ENCODE data around the gene SNX2. TPM values are rescaled to one million over a fixed set of nuclear protein-coding genes. Genes with fewer than 3 reads are reported as not detected.

The SNX2 gene
- total and polyA plus RNA-seq, 9 of the 15 experiments (the other 6 are each of a cell fraction or from before 2014, with no cell fraction given) = 35.2 to 86.0 (median 58.1) TPM

DNA sequence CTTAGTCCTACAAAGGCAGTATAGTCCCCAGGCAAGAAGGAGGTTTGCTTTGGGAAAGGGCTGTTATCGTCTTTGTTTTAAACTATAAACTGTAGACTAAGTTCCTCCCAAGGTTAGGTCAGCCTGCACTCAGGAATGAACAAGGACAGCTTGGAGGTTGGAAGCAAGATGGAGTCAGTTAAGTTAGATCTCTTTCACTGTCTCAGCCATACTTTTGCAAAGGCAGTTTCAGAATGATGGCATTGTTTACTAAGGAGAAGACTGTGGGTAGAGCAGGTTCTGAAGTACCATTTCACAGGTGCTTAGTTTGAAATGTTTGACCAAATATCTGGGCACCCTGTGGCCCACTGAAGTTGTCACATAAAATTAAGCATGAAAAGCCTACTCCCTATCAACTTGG is 90.0 kb downstream of the SNX2 start (continued):
- TF ChIP-seq, protein P1, sequence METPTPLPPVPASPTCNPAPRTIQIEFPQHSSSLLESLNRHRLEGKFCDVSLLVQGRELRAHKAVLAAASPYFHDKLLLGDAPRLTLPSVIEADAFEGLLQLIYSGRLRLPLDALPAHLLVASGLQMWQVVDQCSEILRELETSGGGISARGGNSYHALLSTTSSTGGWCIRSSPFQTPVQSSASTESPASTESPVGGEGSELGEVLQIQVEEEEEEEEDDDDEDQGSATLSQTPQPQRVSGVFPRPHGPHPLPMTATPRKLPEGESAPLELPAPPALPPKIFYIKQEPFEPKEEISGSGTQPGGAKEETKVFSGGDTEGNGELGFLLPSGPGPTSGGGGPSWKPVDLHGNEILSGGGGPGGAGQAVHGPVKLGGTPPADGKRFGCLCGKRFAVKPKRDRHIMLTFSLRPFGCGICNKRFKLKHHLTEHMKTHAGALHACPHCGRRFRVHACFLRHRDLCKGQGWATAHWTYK (CRISPR knock-in tag; IDR thresholded peaks at IDR 0.05) = peak; percentile 87; the same call in 1 of the 2 replicates
- TF ChIP-seq, protein P2, sequence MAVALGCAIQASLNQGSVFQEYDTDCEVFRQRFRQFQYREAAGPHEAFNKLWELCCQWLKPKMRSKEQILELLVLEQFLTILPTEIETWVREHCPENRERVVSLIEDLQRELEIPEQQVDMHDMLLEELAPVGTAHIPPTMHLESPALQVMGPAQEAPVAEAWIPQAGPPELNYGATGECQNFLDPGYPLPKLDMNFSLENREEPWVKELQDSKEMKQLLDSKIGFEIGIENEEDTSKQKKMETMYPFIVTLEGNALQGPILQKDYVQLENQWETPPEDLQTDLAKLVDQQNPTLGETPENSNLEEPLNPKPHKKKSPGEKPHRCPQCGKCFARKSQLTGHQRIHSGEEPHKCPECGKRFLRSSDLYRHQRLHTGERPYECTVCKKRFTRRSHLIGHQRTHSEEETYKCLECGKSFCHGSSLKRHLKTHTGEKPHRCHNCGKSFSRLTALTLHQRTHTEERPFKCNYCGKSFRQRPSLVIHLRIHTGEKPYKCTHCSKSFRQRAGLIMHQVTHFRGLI (CRISPR knock-in tag; IDR thresholded peaks at IDR 0.05) = peak; percentile 39; the same call in 1 of the 2 replicates
- TF ChIP-seq, protein P3, sequence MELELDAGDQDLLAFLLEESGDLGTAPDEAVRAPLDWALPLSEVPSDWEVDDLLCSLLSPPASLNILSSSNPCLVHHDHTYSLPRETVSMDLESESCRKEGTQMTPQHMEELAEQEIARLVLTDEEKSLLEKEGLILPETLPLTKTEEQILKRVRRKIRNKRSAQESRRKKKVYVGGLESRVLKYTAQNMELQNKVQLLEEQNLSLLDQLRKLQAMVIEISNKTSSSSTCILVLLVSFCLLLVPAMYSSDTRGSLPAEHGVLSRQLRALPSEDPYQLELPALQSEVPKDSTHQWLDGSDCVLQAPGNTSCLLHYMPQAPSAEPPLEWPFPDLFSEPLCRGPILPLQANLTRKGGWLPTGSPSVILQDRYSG (tag; conservative IDR thresholded peaks at IDR 0.05; ENCODE audit: low read depth) = peak; percentile 73; the same call in 1 of the 2 replicates
- TF ChIP-seq, protein P4, sequence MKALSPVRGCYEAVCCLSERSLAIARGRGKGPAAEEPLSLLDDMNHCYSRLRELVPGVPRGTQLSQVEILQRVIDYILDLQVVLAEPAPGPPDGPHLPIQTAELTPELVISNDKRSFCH (CRISPR knock-in tag; IDR thresholded peaks at IDR 0.05) = no peak
- TF ChIP-seq, protein P4 (tag; IDR thresholded peaks at IDR 0.05) = peak; percentile 66; the same call in 1 of the 2 replicates
- TF ChIP-seq FOXA1 (IDR thresholded peaks at IDR 0.05; ENCODE audit: borderline replicate concordance) (no peak), SREBF2 (CRISPR knock-in tag; IDR thresholded peaks at IDR 0.05) (no peak), GATA2 (CRISPR knock-in tag; IDR thresholded peaks at IDR 0.05) (no peak), SIX5 (IDR thresholded peaks at IDR 0.05; ENCODE audit: borderline replicate concordance in 1 of 2, insufficient read depth in 1 of 2, low read depth in 1 of 2, low read length in 2 of 2) (no peak), KLF1 (tag; IDR thresholded peaks at IDR 0.05) (no peak), PTTG1 (tag; IDR thresholded peaks at IDR 0.05; ENCODE audit: low read depth) (peak; percentile 61; the same call in 1 of the 2 replicates), NR4A1 (CRISPR knock-in tag; IDR thresholded peaks at IDR 0.05) (no peak), NR4A1 (tag; IDR thresholded peaks at IDR 0.05) (peak; percentile 92), ZNF239 (CRISPR knock-in tag; IDR thresholded peaks at IDR 0.05) (peak; percentile 55), ZNF766 (CRISPR knock-in tag; conservative IDR thresholded peaks at IDR 0.05) (0 out of 2 replicates have a peak, but pooled peaks have one; percentile 56), ZBTB17 (CRISPR knock-in tag; IDR thresholded peaks at IDR 0.05) (peak; percentile 34; the same call in 1 of the 2 replicates)
- TF ChIP-seq, protein P5, sequence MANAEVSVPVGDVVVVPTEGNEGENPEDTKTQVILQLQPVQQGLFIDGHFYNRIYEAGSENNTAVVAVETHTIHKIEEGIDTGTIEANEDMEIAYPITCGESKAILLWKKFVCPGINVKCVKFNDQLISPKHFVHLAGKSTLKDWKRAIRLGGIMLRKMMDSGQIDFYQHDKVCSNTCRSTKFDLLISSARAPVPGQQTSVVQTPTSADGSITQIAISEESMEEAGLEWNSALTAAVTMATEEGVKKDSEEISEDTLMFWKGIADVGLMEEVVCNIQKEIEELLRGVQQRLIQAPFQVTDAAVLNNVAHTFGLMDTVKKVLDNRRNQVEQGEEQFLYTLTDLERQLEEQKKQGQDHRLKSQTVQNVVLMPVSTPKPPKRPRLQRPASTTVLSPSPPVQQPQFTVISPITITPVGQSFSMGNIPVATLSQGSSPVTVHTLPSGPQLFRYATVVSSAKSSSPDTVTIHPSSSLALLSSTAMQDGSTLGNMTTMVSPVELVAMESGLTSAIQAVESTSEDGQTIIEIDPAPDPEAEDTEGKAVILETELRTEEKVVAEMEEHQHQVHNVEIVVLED (CRISPR knock-in tag; IDR thresholded peaks at IDR 0.05) = 0 out of 2 replicates have a peak, but pooled peaks have one; percentile 9
- TF ChIP-seq, protein P6, sequence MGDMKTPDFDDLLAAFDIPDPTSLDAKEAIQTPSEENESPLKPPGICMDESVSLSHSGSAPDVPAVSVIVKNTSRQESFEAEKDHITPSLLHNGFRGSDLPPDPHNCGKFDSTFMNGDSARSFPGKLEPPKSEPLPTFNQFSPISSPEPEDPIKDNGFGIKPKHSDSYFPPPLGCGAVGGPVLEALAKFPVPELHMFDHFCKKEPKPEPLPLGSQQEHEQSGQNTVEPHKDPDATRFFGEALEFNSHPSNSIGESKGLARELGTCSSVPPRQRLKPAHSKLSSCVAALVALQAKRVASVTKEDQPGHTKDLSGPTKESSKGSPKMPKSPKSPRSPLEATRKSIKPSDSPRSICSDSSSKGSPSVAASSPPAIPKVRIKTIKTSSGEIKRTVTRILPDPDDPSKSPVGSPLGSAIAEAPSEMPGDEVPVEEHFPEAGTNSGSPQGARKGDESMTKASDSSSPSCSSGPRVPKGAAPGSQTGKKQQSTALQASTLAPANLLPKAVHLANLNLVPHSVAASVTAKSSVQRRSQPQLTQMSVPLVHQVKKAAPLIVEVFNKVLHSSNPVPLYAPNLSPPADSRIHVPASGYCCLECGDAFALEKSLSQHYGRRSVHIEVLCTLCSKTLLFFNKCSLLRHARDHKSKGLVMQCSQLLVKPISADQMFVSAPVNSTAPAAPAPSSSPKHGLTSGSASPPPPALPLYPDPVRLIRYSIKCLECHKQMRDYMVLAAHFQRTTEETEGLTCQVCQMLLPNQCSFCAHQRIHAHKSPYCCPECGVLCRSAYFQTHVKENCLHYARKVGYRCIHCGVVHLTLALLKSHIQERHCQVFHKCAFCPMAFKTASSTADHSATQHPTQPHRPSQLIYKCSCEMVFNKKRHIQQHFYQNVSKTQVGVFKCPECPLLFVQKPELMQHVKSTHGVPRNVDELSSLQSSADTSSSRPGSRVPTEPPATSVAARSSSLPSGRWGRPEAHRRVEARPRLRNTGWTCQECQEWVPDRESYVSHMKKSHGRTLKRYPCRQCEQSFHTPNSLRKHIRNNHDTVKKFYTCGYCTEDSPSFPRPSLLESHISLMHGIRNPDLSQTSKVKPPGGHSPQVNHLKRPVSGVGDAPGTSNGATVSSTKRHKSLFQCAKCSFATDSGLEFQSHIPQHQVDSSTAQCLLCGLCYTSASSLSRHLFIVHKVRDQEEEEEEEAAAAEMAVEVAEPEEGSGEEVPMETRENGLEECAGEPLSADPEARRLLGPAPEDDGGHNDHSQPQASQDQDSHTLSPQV (IDR thresholded peaks at IDR 0.05) = peak; percentile 89

Data from K562 (cell line).